ENCODE measurements around the gene POLD4. TPM values are rescaled to one million over a fixed set of nuclear protein-coding genes. Genes with fewer than 3 reads are reported as not detected.

Gene POLD4
- total RNA-seq, 1 experiment from 2014 or later, result 19.5 TPM

- no peak overlapping the region for H3K27ac Mint-ChIP-seq
- no peak for TF ChIP-seq CTCF (conservative IDR thresholded peaks at IDR 0.05)
These were observed 40.9 kb downstream of the POLD4 start for GRCh38 chr11:67312187-67313021.

More at GRCh38 chr11:67312187-67313021, 40.9 kb downstream of the POLD4 start:
- Histone ChIP-seq H3T11ph (ENCODE audit: low read length) (no peak overlapping the region), H3K27ac (ENCODE audit: insufficient read length, low read depth, low read length) (no peak overlapping the region), H2BK20ac (ENCODE audit: low read depth, low read length, poor library complexity, severe bottlenecking) (no peak overlapping the region), H2BK12ac (ENCODE audit: insufficient read length, low read depth, low read length) (no peak overlapping the region), H2AK5ac (ENCODE audit: insufficient read length, low read length) (no peak overlapping the region), H3K14ac (ENCODE audit: insufficient read depth, low read length) (no peak overlapping the region; the same call in 1 of the 2 replicates), H3K23ac (ENCODE audit: insufficient read length, low read depth, low read length) (no peak overlapping the region), H2BK15ac (ENCODE audit: low read depth, low read length) (no peak overlapping the region), H3K9ac (ENCODE audit: extremely low read depth, insufficient read length, low read length) (no peak overlapping the region), H3K4ac (ENCODE audit: low read depth, low read length) (no peak overlapping the region), H2AFZ (ENCODE audit: low read length) (no peak overlapping the region), H3K27me3 (ENCODE audit: insufficient read depth, low read length) (no peaks in the 10 kb centered on the region), H3K9me3 (ENCODE audit: control insufficient read depth, low read depth, low read length) (no peaks in the 10 kb centered on the region), H3K4me1 (ENCODE audit: insufficient read depth, low read length) (no peaks in the 10 kb centered on the region), H3K56ac (ENCODE audit: insufficient read length, low read depth, low read length) (no peak overlapping the region), H2BK120ac (ENCODE audit: low read depth, low read length, poor library complexity, severe bottlenecking) (no peak overlapping the region), H3K79me1 (ENCODE audit: insufficient read depth, low read depth, low read length, poor library complexity, severe bottlenecking) (no peaks in the 10 kb centered on the region), H3K23me2 (ENCODE audit: insufficient read length, low read depth, low read length, poor library complexity, severe bottlenecking) (peaks cover 6% of the 10 kb centered on the region), H4K91ac (ENCODE audit: insufficient read length, low read depth, low read length) (no peak overlapping the region), H4K5ac (ENCODE audit: insufficient read length, low read depth, low read length) (no peak overlapping the region), H4K20me1 (ENCODE audit: control insufficient read depth, insufficient read depth, insufficient read length) (no peaks in the 10 kb centered on the region), H4K8ac (replicated peaks; ENCODE audit: insufficient read length, low read depth, low read length) (no peak overlapping the region), H2BK5ac (ENCODE audit: insufficient read length, low read length) (no peak overlapping the region), H3K4me2 (ENCODE audit: insufficient read depth, insufficient read length, low read length) (no peak overlapping the region), H3K18ac (ENCODE audit: insufficient read length, low read depth, low read length) (no peak overlapping the region), H3K79me2 (ENCODE audit: insufficient read depth, low read length) (no peaks in the 10 kb centered on the region)
- Mint-ChIP-seq H3K36me3 (ENCODE audit: insufficient read depth in 1 of 3, low read depth in 3 of 3) (peaks cover 0 to 15% (median 8%) of the 10 kb centered on the region in 3 experiments; a peak in 5 of 7 replicates), H3K4me1 (no peaks in the 10 kb centered on the region; a peak in 1 of 4 replicates), H3K4me3 (no peak overlapping the region), H3K9me3 (no peaks in the 10 kb centered on the region; a peak in 1 of 5 replicates), H3K27me3 (ENCODE audit: low read depth) (peaks cover 14% of the 10 kb centered on the region)
- DNase-seq, result no peak
- WGBS (ENCODE audit: extremely low coverage, insufficient read length, low lambda C conversion rate), result no CpG with 5 or more reads among the region's 22 CpGs

All from H9 (cell line).